IMR-90 (cell line): ENCODE measurements around the gene TDRD12. TPM values are rescaled to one million over a fixed set of nuclear protein-coding genes. Genes with fewer than 3 reads are reported as not detected.

ENCODE experiments used
- ATAC-seq: fragments of 200-7000 bp; cut with Tn5 transposase; 2 replicates; pipeline ENCODE4 v1.9.1; 2020; ENCODE audit warnings: low read depth, mild to moderate bottlenecking, moderate library complexity
- BruUV-seq: library from RNA; stranded (reverse); fragments of 400-500 nt; replicated peaks from 2 replicates; lab custom pipeline; 2021; lab: Mats Ljungman, UMichigan
- CTCF ChIA-PET: fragments of 300-600 bp; formaldehyde crosslinking; extraction: SDS; loops from one replicate; lab custom pipeline; 2021; ENCODE audit warnings: antibody characterized with exemption; lab: Yijun Ruan, JAX
- POLR2A ChIA-PET: fragments of 300-600 bp; sonication (Branson Sonifier 250); formaldehyde crosslinking; loops from one replicate; lab custom pipeline; 2022; ENCODE audit warnings: antibody characterized with exemption; ENCODE audit not compliant: unreplicated experiment; lab: Charles Lee
- DNase-seq: peaks from one replicate; pipeline ENCODE4 v3.0.0; 2013
- H2AFZ ChIP-seq: replicated peaks from 2 replicates; pipeline ENCODE3; 2013; ENCODE audit warnings: low read length, mild to moderate bottlenecking; ENCODE audit not compliant: poor library complexity
- H2AK5ac ChIP-seq: 2 replicates; pipeline ENCODE4 v1.6.1; 2013; ENCODE audit warnings: low read depth, low read length, inconsistent platforms
- H2AK9ac ChIP-seq: replicated peaks from 2 replicates; pipeline ENCODE3; 2013; ENCODE audit warnings: mild to moderate bottlenecking, low read depth, low read length, moderate library complexity; ENCODE audit not compliant: poor library complexity
- H2BK120ac ChIP-seq: 2 replicates; pipeline ENCODE4 v1.6.1; 2013; ENCODE audit warnings: low read depth, low read length, inconsistent platforms
- H2BK15ac ChIP-seq: 3 replicates; pipeline ENCODE4 v1.6.1; 2013; ENCODE audit warnings: low read depth, low read length, inconsistent platforms
- H2BK20ac ChIP-seq: 2 replicates; pipeline ENCODE4 v1.6.1; 2013; ENCODE audit warnings: low read depth, mild to moderate bottlenecking, inconsistent platforms, low read length, moderate library complexity
- H2BK5ac ChIP-seq: 2 replicates; pipeline ENCODE4 v1.6.1; 2013; ENCODE audit warnings: mild to moderate bottlenecking, low read depth, low read length, inconsistent platforms; ENCODE audit not compliant: poor library complexity, severe bottlenecking
- H3K14ac ChIP-seq: replicated peaks from 2 replicates; pipeline ENCODE4 v1.6.1; 2013; ENCODE audit warnings: low read depth, low read length, inconsistent platforms
- H3K18ac ChIP-seq: 2 replicates; pipeline ENCODE4 v1.6.1; 2013; ENCODE audit warnings: low read depth, low read length, control low read depth
- H3K23ac ChIP-seq: 2 replicates; pipeline ENCODE4 v1.6.1; 2013; ENCODE audit warnings: low read depth, low read length, inconsistent platforms
- H3K27ac ChIP-seq: 2 replicates; pipeline ENCODE4 v1.5.1; 2013; ENCODE audit warnings: mild to moderate bottlenecking, control low read depth, low read length; ENCODE audit not compliant: insufficient read depth
- H3K27me3 ChIP-seq: 2 replicates; pipeline ENCODE4 v1.6.1; 2013; ENCODE audit warnings: low read length; ENCODE audit not compliant: control insufficient read depth, insufficient read depth
- H3K36me3 ChIP-seq: 2 replicates; pipeline ENCODE4 v1.6.1; 2013; ENCODE audit warnings: low read length, mixed read lengths; ENCODE audit not compliant: control insufficient read depth, insufficient read depth
- H3K4ac ChIP-seq: 2 replicates; pipeline ENCODE4 v1.6.1; 2013; ENCODE audit warnings: low read depth, low read length, inconsistent platforms
- H3K4me1 ChIP-seq: 2 replicates; pipeline ENCODE4 v1.6.1; 2013; ENCODE audit warnings: low read length, mixed read lengths; ENCODE audit not compliant: control insufficient read depth, insufficient read depth
- H3K4me2 ChIP-seq: 2 replicates; pipeline ENCODE4 v1.6.1; 2013; ENCODE audit warnings: low read depth, mild to moderate bottlenecking, control low read depth, low read length, moderate library complexity
- H3K4me3 ChIP-seq: 2 replicates; pipeline ENCODE4 v1.5.1; 2013; ENCODE audit warnings: low read depth, mild to moderate bottlenecking, control low read depth, low read length, moderate library complexity; ENCODE audit not compliant: insufficient read depth
- H3K56ac ChIP-seq: 2 replicates; pipeline ENCODE4 v1.6.1; 2013; ENCODE audit warnings: low read length, inconsistent platforms; ENCODE audit not compliant: insufficient read depth; ENCODE audit errors: extremely low read depth
- H3K79me1 ChIP-seq, 2 experiments: 2 replicates each; pipeline ENCODE4 v1.6.1; 2013; ENCODE audit warnings: low read length in 2 of 2, inconsistent platforms in 1 of 2, low read depth in 1 of 2
- H3K9ac ChIP-seq: 2 replicates; pipeline ENCODE4 v1.6.1; 2013; ENCODE audit warnings: low read depth, low read length, control low read depth
- H3K9me1 ChIP-seq: 2 replicates; pipeline ENCODE4 v1.6.1; 2013; ENCODE audit warnings: low read length, inconsistent platforms; ENCODE audit not compliant: insufficient read depth
- H3K9me3 ChIP-seq: 2 replicates; pipeline ENCODE4 v1.6.1; 2013; ENCODE audit warnings: low read length; ENCODE audit not compliant: control insufficient read depth, insufficient read depth
- H4K20me1 ChIP-seq: 2 replicates; pipeline ENCODE4 v1.6.1; 2013; ENCODE audit warnings: low read length, inconsistent platforms; ENCODE audit not compliant: insufficient read depth
- H4K5ac ChIP-seq: 2 replicates; pipeline ENCODE4 v1.6.1; 2013; ENCODE audit warnings: mild to moderate bottlenecking, low read depth, low read length, control low read depth
- H4K8ac ChIP-seq, 2 experiments: 2 replicates each; pipeline ENCODE4 v1.6.1; 2013; ENCODE audit warnings: low read depth in 2 of 2, low read length in 2 of 2, control low read depth in 1 of 2, inconsistent platforms in 1 of 2
- H4K91ac ChIP-seq: 2 replicates; pipeline ENCODE4 v1.6.1; 2013; ENCODE audit warnings: low read depth, low read length, inconsistent platforms; ENCODE audit not compliant: insufficient read depth
- BHLHE40 ChIP-seq: fragments of 150-350 bp; IDR thresholded peaks from 2 replicates; pipeline ENCODE4 v1.6.1; 2016; ENCODE audit warnings: mild to moderate bottlenecking, low read depth, low read length
- CEBPB ChIP-seq: IDR thresholded peaks from 2 replicates; pipeline ENCODE4 v1.6.1; 2012; ENCODE audit warnings: low read depth, low read length, improper control_type of control experiment
- CHD1 ChIP-seq: IDR thresholded peaks from 2 replicates; pipeline ENCODE4 v1.6.1; 2012; ENCODE audit warnings: low read depth, low read length, improper control_type of control experiment
- MXI1 ChIP-seq: IDR thresholded peaks from 2 replicates; pipeline ENCODE4 v1.6.1; 2012; ENCODE audit warnings: low read depth, mild to moderate bottlenecking, low read length, moderate library complexity, borderline replicate concordance
- RAD21 ChIP-seq: IDR thresholded peaks from 2 replicates; pipeline ENCODE4 v1.6.1; 2012; ENCODE audit warnings: low read length, improper control_type of control experiment
- USF2 ChIP-seq: fragments of 150-350 bp; IDR thresholded peaks from 2 replicates; pipeline ENCODE4 v1.6.1; 2017; ENCODE audit warnings: mild to moderate bottlenecking, antibody characterized with exemption, low read length, low read depth
- WGBS, 2 experiments: methylation state at CpG; one replicate each; pipeline versions ENCODE4 v1.1.5 to v1.1.7; 2013; ENCODE audit warnings: missing lambda C conversion rate in 2 of 2; ENCODE audit not compliant: insufficient read length in 1 of 2; ENCODE audit errors: extremely low coverage in 2 of 2; 5-methylcytosine and 5-hydroxymethylcytosine counted together
- dilution Hi-C: fragments of 300-500 bp; cut with HindIII; formaldehyde crosslinking; loops from one replicate; pipeline ENCODE4 v1.14.3; 2018; ENCODE audit warnings: low sequenced_read_pairs; ENCODE audit not compliant: unreplicated experiment
- in situ Hi-C: fragments of 300-500 bp; cut with MboI; formaldehyde crosslinking; loops from 3 replicates; pipeline ENCODE4 v1.14.3; 2019; ENCODE audit warnings: low sequenced_read_pairs, inconsistent platforms, mixed read lengths
- intact Hi-C: fragments of 100-400 bp; cut with micrococcal nuclease; formaldehyde crosslinking; loops from 2 replicates; pipeline ENCODE4 v1.10.0; 2022
- polyA plus RNA-seq, 3 experiments: library from polyadenylated mRNA; depleted of rRNA; stranded (reverse); fragments of >200 nt; gene quantifications; 2 replicates each; pipeline ENCODE4 v1.2.3, GENCODE V29; 2012; ENCODE audit warnings: low replicate concordance in 1 of 3
- total RNA-seq: library from RNA; depleted of rRNA; stranded (reverse); fragments of >200 nt; gene quantifications from 2 replicates; pipeline ENCODE4 v1.2.3, GENCODE V29; 2012

Gene TDRD12
- total and polyA plus RNA-seq, 2 of the 4 experiments (the other 2 are of a cell fraction) = under 0.01 to 0.07 TPM

- Histone ChIP-seq H4K91ac (no peak overlapping the region), H2BK15ac (no peak overlapping the region), H3K79me1 (no peaks in the 10 kb centered on the region), H3K14ac (no peak overlapping the region), H2BK20ac (no peak overlapping the region), H2AK9ac (no peak overlapping the region), H3K4me2 (no peak overlapping the region), H3K18ac (no peak overlapping the region), H3K56ac (no peak overlapping the region), H3K4ac (no peak overlapping the region), H4K5ac (no peak overlapping the region), H3K9me3 (no peaks in the 10 kb centered on the region), H4K8ac (no peak overlapping the region), H2BK5ac (no peak overlapping the region), H3K4me1 (no peaks in the 10 kb centered on the region), H4K20me1 (no peaks in the 10 kb centered on the region), H2BK120ac (no peak overlapping the region), H3K4me3 (no peak overlapping the region), H2AFZ (no peak overlapping the region), H3K27me3 (peaks cover 3% of the 10 kb centered on the region; the same call in 1 of the 2 replicates), H2AK5ac (no peak overlapping the region), H3K36me3 (no peaks in the 10 kb centered on the region), H3K9ac (no peak overlapping the region), H3K23ac (no peak overlapping the region), H3K9me1 (no peaks in the 10 kb centered on the region), H3K27ac (no peak overlapping the region)
- dilution Hi-C loops = no loop called here
- intact Hi-C loops = no loop called here
- CTCF ChIA-PET = no interaction called here
- BruUV-seq = no TSS peak
- DNase-seq = no peak
- WGBS, 2 experiments = no CpG with 5 or more reads among the region's 4 CpGs
- ATAC-seq = no peak
- POLR2A ChIA-PET = no interaction called here
- TF ChIP-seq RAD21 (no peak), CHD1 (no peak), BHLHE40 (no peak), MXI1 (no peak), CEBPB (no peak), USF2 (no peak)
- in situ Hi-C loops = no loop called here
Measured at GRCh38 chr19:32800754-32801153, 81.2 kb downstream of the TDRD12 start.
